Measurements from ENCODE around the gene SAMD14.

DNA sequence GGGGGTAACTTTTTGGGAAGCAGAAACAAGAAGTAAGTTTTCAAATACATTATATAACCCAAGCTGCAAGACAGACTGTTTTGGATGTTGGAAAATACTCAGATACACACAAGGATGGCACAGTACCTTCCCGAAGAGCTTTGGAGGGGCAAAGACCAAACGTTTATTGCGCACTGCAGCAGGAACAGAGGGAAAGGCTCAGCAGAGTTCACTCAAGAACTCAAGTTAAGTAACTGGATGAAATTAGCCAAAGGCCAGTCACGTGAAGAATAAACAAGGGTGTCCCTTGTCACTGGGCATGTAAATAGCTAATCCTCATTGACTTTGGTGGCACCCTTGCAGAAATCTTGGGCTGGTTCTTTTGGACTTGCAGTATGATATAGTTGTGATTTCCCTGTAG is 32.0 kb downstream of the SAMD14 start:
- TF ChIP-seq, protein P1, sequence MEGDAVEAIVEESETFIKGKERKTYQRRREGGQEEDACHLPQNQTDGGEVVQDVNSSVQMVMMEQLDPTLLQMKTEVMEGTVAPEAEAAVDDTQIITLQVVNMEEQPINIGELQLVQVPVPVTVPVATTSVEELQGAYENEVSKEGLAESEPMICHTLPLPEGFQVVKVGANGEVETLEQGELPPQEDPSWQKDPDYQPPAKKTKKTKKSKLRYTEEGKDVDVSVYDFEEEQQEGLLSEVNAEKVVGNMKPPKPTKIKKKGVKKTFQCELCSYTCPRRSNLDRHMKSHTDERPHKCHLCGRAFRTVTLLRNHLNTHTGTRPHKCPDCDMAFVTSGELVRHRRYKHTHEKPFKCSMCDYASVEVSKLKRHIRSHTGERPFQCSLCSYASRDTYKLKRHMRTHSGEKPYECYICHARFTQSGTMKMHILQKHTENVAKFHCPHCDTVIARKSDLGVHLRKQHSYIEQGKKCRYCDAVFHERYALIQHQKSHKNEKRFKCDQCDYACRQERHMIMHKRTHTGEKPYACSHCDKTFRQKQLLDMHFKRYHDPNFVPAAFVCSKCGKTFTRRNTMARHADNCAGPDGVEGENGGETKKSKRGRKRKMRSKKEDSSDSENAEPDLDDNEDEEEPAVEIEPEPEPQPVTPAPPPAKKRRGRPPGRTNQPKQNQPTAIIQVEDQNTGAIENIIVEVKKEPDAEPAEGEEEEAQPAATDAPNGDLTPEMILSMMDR (IDR thresholded peaks at IDR 0.05): no peak
- TF ChIP-seq POLR2A (IDR thresholded peaks at IDR 0.05): no peak

Data from right lobe of liver (tissue), 4 donors.